SK-N-SH (cell line): ENCODE results near the gene CCDC154. TPM values are rescaled to one million over a fixed set of nuclear protein-coding genes. Genes with fewer than 3 reads are reported as not detected.

Experiments used
- CTCF ChIA-PET: fragments of 300-600, 350-600 bp; formaldehyde crosslinking; extraction: SDS; loops from one replicate; lab custom pipeline; 2021; lab: Yijun Ruan, JAX
- POLR2A ChIA-PET: fragments of 350-600 bp; sonication (Branson Sonifier 250); formaldehyde crosslinking; extraction: SDS; loops from one replicate; lab custom pipeline; 2020; ENCODE audit warnings: antibody characterized with exemption, inconsistent platforms; lab: Yijun Ruan, JAX
- DNase-seq: peaks from one replicate; pipeline ENCODE4 v3.0.0; 2012
- H2AFZ ChIP-seq: fragments of 200-600 bp; sonication (generic); 2 replicates; pipeline ENCODE4 v1.8.1; 2016; ENCODE audit warnings: antibody characterized with exemption, mild to moderate bottlenecking, low read depth
- H3F3A ChIP-seq: fragments of 200-600 bp; sonication (generic); replicated peaks from 2 replicates; pipeline ENCODE3; 2016; ENCODE audit warnings: antibody characterized with exemption, mild to moderate bottlenecking; ENCODE audit not compliant: insufficient read depth
- H3K27ac ChIP-seq, 2 experiments: fragments of 200-500 bp in 1 of 2; fragments of 200-600 bp in 1 of 2; sonication (Bioruptor generic) in 1 of 2; sonication (generic), shearing (Covaris generic) in 1 of 2; 2 replicates each; pipeline versions ENCODE4 v1.5.1 to v1.6.1; 2014 to 2016; ENCODE audit warnings: low read depth in 2 of 2, inconsistent platforms in 1 of 2, low read length in 1 of 2, mild to moderate bottlenecking in 1 of 2, mixed read lengths in 1 of 2
- H3K27me3 ChIP-seq: fragments of 200-600 bp; sonication (generic), shearing (Covaris generic); 2 replicates; pipeline ENCODE4 v1.6.1; 2016; ENCODE audit warnings: mixed run types; ENCODE audit not compliant: insufficient read depth
- H3K36me3 ChIP-seq, 2 experiments: fragments of 200-500 bp in 1 of 2; fragments of 200-600 bp in 1 of 2; sonication (Bioruptor generic) in 1 of 2; sonication (generic) in 1 of 2; replicated peaks in 1 of 2; 2 replicates each; pipeline versions ENCODE3 to v1.5.1; 2014 to 2016; ENCODE audit warnings: low read length in 1 of 2, mild to moderate bottlenecking in 1 of 2; ENCODE audit not compliant: insufficient read depth in 2 of 2, control insufficient read depth in 1 of 2
- H3K4me1 ChIP-seq, 2 experiments: fragments of 200-500 bp in 1 of 2; fragments of 200-600 bp in 1 of 2; sonication (Bioruptor generic) in 1 of 2; sonication (generic), shearing (Covaris generic) in 1 of 2; 2 replicates each; pipeline versions ENCODE4 v1.5.1 to v1.6.1; 2014 to 2016; ENCODE audit warnings: low read depth in 1 of 2, low read length in 1 of 2, mixed run types in 1 of 2; ENCODE audit not compliant: insufficient read depth in 2 of 2, control insufficient read depth in 1 of 2
- H3K4me2 ChIP-seq: fragments of 200-600 bp; sonication (generic), shearing (Covaris generic); 2 replicates; pipeline ENCODE4 v1.6.1; 2017; ENCODE audit warnings: mixed run types
- H3K4me3 ChIP-seq, 2 experiments: fragments of 200-500 bp in 1 of 2; fragments of 200-600 bp in 1 of 2; sonication (Bioruptor generic) in 1 of 2; sonication (generic), shearing (Covaris generic) in 1 of 2; 2 replicates each; pipeline versions ENCODE4 v1.5.1 to v1.8.1; 2014 to 2016; ENCODE audit warnings: low read depth in 2 of 2, inconsistent platforms in 1 of 2, low read length in 1 of 2, mild to moderate bottlenecking in 1 of 2, mixed read lengths in 1 of 2, moderate library complexity in 1 of 2
- H3K79me2 ChIP-seq: fragments of 200-600 bp; sonication (generic); 2 replicates; pipeline ENCODE4 v1.8.1; 2017; ENCODE audit warnings: mild to moderate bottlenecking; ENCODE audit not compliant: insufficient read depth
- H3K9ac ChIP-seq: fragments of 200-600 bp; sonication (generic); 2 replicates; pipeline ENCODE4 v1.6.1; 2017; ENCODE audit warnings: mixed run types
- H3K9me2 ChIP-seq: fragments of 200-600 bp; sonication (generic); 2 replicates; pipeline ENCODE4 v1.6.1; 2017; ENCODE audit warnings: mixed run types
- H3K9me3 ChIP-seq: fragments of 200-600 bp; sonication (generic); 2 replicates; pipeline ENCODE4 v1.6.1; 2017; ENCODE audit warnings: mixed run types, mild to moderate bottlenecking, moderate library complexity
- H4K20me1 ChIP-seq: fragments of 200-600 bp; sonication (generic); 2 replicates; pipeline ENCODE4 v1.6.1; 2017; ENCODE audit warnings: mild to moderate bottlenecking, mixed run types; ENCODE audit not compliant: insufficient read depth
- ELF1 ChIP-seq: IDR thresholded peaks from 2 replicates; pipeline ENCODE4 v1.4.0; 2012
- FOXJ3 ChIP-seq: sonication (generic); formaldehyde crosslinking; IDR thresholded peaks from 2 replicates; pipeline ENCODE4 v1.5.1; 2020; ENCODE audit warnings: mild to moderate bottlenecking, missing genetic modification reagents
- GATA2 ChIP-seq: sonication (generic); formaldehyde crosslinking; IDR thresholded peaks from 2 replicates; pipeline ENCODE4 v1.5.0; 2020; ENCODE audit warnings: mild to moderate bottlenecking, missing genetic modification reagents
- MAX ChIP-seq: IDR thresholded peaks from 2 replicates; pipeline ENCODE4 v1.4.0; 2012; ENCODE audit warnings: low read depth
- MXI1 ChIP-seq: IDR thresholded peaks from 2 replicates; pipeline ENCODE4 v1.6.1; 2012; ENCODE audit warnings: mild to moderate bottlenecking, low read depth, low read length, improper control_type of control experiment
- NFIC ChIP-seq: IDR thresholded peaks from 2 replicates; pipeline ENCODE4 v1.4.0; 2012; ENCODE audit warnings: borderline replicate concordance
- NRF1 ChIP-seq: IDR thresholded peaks from 2 replicates; pipeline ENCODE4 v1.6.1; 2012; ENCODE audit warnings: low read depth, mild to moderate bottlenecking, low read length
- POLR2AphosphoS5 ChIP-seq: IDR thresholded peaks from 2 replicates; pipeline ENCODE4 v1.6.1; 2012; ENCODE audit warnings: low read depth, low read length
- RAD21 ChIP-seq: IDR thresholded peaks from 2 replicates; pipeline ENCODE4 v1.6.1; 2012; ENCODE audit warnings: mild to moderate bottlenecking, low read length
- RCOR1 ChIP-seq: fragments of 150-350 bp; IDR thresholded peaks from 2 replicates; pipeline ENCODE4 v1.6.1; 2017; ENCODE audit warnings: antibody characterized with exemption, low read length
- REST ChIP-seq: IDR thresholded peaks from 2 replicates; pipeline ENCODE4 v1.6.1; 2012; ENCODE audit warnings: mild to moderate bottlenecking, low read depth, low read length, moderate library complexity
- RFX5 ChIP-seq: IDR thresholded peaks from 2 replicates; pipeline ENCODE4 v1.6.1; 2012; ENCODE audit warnings: mild to moderate bottlenecking, improper control_type of control experiment, low read length
- RXRA ChIP-seq: IDR thresholded peaks from 2 replicates; pipeline ENCODE4 v1.4.0; 2012; ENCODE audit warnings: low read depth, mild to moderate bottlenecking, borderline replicate concordance
- SMC3 ChIP-seq: IDR thresholded peaks from 2 replicates; pipeline ENCODE4 v1.6.1; 2012; ENCODE audit warnings: low read depth, low read length, improper control_type of control experiment
- TAF1 ChIP-seq: IDR thresholded peaks from 2 replicates; pipeline ENCODE4 v1.6.1; 2012; ENCODE audit warnings: low read depth, mild to moderate bottlenecking, low read length, moderate library complexity, borderline replicate concordance
- TCF12 ChIP-seq: IDR thresholded peaks from 2 replicates; pipeline ENCODE4 v1.4.0; 2012
- USF2 ChIP-seq: fragments of 150-350 bp; IDR thresholded peaks from 2 replicates; pipeline ENCODE4 v1.6.1; 2017; ENCODE audit warnings: antibody characterized with exemption, low read length, low read depth, borderline replicate concordance
- YY1 ChIP-seq: IDR thresholded peaks from 2 replicates; pipeline ENCODE4 v1.4.0; 2012; ENCODE audit warnings: low read depth, mild to moderate bottlenecking
- ZBTB33 ChIP-seq: IDR thresholded peaks from 2 replicates; pipeline ENCODE4 v1.4.0; 2012; ENCODE audit warnings: low read depth, borderline replicate concordance
- WGBS: methylation state at CpG from one replicate; pipeline ENCODE4 v1.1.6; 2017; ENCODE audit warnings: low lambda C conversion rate; 5-methylcytosine and 5-hydroxymethylcytosine counted together
- polyA plus RNA-seq, 3 experiments: library from polyadenylated mRNA; depleted of rRNA; stranded (reverse); fragments of >200 nt; gene quantifications; 2 replicates each; pipeline ENCODE4 v1.2.3, GENCODE V29; 2012

CCDC154 gene
- polyA plus RNA-seq, 1 of the 3 experiments (the other 2 are of a cell fraction), result 0.35 TPM

GRCh38 chr16:1387331-1387730 is 57.0 kb downstream of the CCDC154 start:
- CTCF ChIA-PET, result interaction anchor here (1.0 kb wide), 1 partner anchor 8 kb away, joined by 3 read pairs; no protein-coding TSS in a partner anchor
- no peak for DNase-seq

More at GRCh38 chr16:1387331-1387730, 57.0 kb downstream of the CCDC154 start:
- TF ChIP-seq REST, result no peak
- TF ChIP-seq RAD21, result no peak
- TF ChIP-seq SMC3, result no peak
- no peak for TF ChIP-seq ELF1
- no peak for TF ChIP-seq USF2
- TF ChIP-seq MAX, result no peak
- TF ChIP-seq YY1, result no peak
- no peak for TF ChIP-seq RFX5
- TF ChIP-seq RCOR1, result no peak
- no peak for TF ChIP-seq NFIC
- TF ChIP-seq MXI1, result no peak
- no peak for TF ChIP-seq ZBTB33
- TF ChIP-seq POLR2AphosphoS5, result no peak
- no peak for TF ChIP-seq TCF12
- TF ChIP-seq GATA2 (CRISPR knock-in tag), result no peak
- TF ChIP-seq FOXJ3 (CRISPR knock-in tag), result no peak
- no peak for TF ChIP-seq TAF1
- no peak for TF ChIP-seq RXRA
- no peak for TF ChIP-seq NRF1
- TF ChIP-seq, all 33 proteins: peak for 0
- Histone ChIP-seq H3K4me2 (no peak overlapping the region), H3K4me1 (no peaks in the 10 kb centered on the region), H3K9me3 (no peaks in the 10 kb centered on the region), H3F3A (no peaks in the 10 kb centered on the region), H3K9ac (no peak overlapping the region), H2AFZ (no peak overlapping the region), H3K27me3 (no peaks in the 10 kb centered on the region), H3K27ac (no peak overlapping the region), H3K4me3 (no peak overlapping the region), H4K20me1 (no peaks in the 10 kb centered on the region), H3K36me3 (peaks cover 0 to 6% of the 10 kb centered on the region in 2 experiments), H3K9me2 (no peaks in the 10 kb centered on the region), H3K79me2 (no peaks in the 10 kb centered on the region)
- 96% methylated on average over 9 of the region's 16 CpGs for WGBS
- POLR2A ChIA-PET, result interaction anchor here (0.6 kb wide), 1 partner anchor 21 kb away, joined by 3 read pairs; no protein-coding TSS in a partner anchor
